Endothelial cell of coronary artery (primary cell): Measurements from ENCODE around the gene CFD. TPM values are rescaled to one million over a fixed set of nuclear protein-coding genes. Genes with fewer than 3 reads are reported as not detected.

ENCODE experiments used
- total RNA-seq: library from RNA; depleted of rRNA; stranded (reverse); fragments of >200 nt; gene quantifications from 2 replicates; pipeline ENCODE4 v1.2.3, GENCODE V29; 2014

Gene CFD
- 0.28 and 1.4 TPM in 2 replicates for total RNA-seq

DNA sequence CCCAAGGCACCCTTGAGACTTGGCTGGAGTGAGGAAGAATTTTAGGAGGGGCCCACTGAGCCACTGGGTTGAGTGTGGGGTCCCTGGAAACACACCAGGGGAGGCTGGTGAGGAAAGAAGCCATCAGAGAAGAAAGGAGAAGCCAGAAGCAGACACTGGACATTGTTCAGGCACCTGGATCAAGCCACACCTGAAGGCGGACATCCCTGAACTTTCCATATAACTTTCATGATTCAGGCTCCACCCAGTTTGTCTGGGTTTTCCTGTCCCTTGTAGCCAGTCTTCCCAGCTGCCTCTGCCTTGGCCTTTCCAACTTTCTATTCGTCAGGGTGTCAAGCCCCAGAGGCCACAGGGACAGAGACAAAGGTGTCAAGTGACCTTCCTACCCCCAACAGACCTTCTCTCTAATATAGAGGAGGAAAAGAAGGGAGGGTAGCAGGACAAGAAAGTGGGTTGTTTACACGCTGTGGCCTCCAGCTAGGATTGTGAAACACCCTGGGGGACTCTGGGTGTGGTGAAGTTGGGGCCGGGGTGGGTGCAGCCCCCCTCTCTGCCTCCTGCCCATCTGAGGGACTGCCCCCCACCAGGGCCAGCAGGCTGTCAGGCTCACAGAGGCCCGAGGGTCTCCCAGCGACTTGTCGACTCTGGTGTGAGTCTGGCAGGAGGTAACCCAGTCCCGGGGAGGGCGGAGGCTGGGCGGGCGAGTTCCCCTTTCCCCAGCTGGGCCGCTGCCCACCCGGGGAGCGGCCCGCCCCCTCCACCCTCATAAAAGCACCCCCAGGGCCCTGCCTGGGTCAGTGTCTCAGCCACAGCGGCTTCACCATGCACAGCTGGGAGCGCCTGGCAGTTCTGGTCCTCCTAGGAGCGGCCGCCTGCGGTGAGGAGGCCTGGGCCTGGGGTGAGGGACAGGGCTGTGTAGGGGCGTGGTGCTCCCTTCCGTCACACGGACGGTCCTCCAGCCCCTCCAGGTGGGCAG, at the start of gene CFD:
Gene CFD (plus strand): TSS at position 797 of the 976 bp plus-strand sequence. CDS start 26 bp downstream, at position 823.

DNA sequence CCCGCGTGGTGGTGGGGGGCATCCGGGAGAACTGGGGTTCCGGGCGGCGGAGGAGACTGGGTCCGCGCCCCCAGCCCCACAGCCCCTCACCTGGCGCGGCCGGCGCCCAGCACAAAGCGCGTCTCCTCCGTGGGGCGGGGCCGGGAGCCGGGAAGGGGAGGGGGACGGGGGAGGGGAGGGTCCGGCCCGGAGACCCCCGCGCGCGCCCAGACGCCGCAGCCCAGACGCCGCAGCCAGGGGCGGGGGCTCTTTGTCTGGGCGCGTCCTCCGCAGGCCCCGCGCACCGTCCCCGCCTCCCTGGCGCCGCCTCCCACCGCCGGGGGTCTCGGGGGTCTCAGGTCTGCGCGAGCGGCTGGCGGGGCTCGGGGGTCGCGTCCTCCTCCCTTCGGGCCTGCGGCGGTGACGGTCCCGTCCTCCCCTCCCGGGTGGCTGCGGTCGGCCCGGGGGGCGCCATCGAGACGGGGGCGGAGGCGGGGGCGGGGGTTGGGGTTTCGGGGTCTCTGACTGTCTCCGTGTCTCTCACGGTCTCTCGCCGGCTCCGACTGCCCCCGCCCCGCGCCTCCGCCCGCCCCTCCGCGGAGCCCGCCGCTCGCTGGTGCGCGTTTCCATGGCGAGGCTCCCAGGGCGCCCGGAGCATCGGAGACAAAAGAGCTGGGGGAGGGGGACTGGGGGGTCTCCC, 37.5 kb upstream of the CFD start, which contains the start of gene PLPPR3:
Gene PLPPR3 (minus strand): TSS at position 131 of the 679 bp plus-strand sequence. CDS start 396 bp downstream, outside the sequence.

DNA sequence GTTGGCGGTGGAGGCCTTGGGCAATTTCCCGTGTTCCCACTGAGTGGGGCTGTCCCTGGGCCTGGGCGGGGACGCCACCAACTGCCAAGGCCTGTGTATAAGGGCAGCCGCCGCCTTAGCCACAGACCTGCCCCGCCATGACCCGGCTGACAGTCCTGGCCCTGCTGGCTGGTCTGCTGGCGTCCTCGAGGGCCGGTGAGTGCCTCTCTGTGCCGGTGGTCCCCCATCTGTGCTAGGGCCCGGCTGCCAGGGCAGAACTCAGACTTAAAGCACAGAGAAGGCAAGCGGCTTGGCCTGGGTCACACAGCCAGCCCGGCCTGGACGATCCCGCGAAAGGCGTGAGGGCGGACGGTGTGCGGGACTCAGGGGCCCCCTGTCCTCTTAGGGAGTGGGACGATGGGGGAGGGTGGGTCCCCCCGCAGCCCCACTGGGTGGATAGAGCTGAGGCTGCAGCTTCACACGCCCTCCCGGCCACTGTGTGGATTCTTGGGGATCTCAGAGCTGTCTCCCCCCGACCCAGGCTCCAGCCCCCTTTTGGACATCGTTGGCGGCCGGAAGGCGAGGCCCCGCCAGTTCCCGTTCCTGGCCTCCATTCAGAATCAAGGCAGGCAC, 31.6 kb upstream of the CFD start, which contains the start of gene AZU1:
Gene AZU1 (plus strand): TSS at position 128 of the 612 bp plus-strand sequence. CDS start 10 bp downstream, at position 138.

DNA sequence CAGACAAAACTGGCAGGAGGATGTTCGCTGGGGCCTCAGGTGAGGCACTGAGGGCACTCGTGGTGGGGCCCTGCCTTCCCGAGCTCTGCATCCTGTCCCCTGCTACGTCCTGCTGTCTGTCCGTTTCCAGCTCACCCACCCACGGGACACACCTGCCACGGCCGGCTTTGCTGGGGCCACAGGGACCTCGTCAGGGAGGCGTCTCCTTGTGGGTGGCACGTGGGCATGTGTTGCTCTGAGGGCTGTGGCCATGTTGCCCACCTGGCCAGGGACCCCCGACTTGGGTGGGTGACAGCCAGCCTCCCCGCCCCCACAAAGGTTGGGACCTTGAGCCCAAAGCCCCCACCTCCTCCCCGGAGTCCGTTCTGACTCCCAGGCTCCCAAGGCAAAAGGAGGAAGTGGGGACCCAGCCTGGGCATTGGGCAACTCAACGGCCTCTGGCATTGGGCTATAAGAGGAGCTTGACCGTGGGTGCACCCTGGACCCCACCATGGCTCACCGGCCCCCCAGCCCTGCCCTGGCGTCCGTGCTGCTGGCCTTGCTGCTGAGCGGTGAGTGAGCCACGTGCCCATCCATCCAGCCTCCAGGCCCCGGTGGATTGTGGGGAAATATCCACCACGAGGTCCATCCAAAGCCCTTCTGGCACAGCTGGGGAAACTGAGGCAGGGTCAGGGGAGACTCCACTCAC, 18.8 kb upstream of the CFD start, which contains the start of gene PRTN3:
Gene PRTN3 (plus strand): TSS at position 481 of the 688 bp plus-strand sequence. CDS start 10 bp downstream, at position 491.

GRCh38 chr19:852136-853013, 7.1 kb upstream of the CFD start, which contains the start of gene ELANE:
TSS of gene ELANE (plus strand) at chr19:852303. CDS start at chr19:852329, 26 bp downstream.

DNA sequence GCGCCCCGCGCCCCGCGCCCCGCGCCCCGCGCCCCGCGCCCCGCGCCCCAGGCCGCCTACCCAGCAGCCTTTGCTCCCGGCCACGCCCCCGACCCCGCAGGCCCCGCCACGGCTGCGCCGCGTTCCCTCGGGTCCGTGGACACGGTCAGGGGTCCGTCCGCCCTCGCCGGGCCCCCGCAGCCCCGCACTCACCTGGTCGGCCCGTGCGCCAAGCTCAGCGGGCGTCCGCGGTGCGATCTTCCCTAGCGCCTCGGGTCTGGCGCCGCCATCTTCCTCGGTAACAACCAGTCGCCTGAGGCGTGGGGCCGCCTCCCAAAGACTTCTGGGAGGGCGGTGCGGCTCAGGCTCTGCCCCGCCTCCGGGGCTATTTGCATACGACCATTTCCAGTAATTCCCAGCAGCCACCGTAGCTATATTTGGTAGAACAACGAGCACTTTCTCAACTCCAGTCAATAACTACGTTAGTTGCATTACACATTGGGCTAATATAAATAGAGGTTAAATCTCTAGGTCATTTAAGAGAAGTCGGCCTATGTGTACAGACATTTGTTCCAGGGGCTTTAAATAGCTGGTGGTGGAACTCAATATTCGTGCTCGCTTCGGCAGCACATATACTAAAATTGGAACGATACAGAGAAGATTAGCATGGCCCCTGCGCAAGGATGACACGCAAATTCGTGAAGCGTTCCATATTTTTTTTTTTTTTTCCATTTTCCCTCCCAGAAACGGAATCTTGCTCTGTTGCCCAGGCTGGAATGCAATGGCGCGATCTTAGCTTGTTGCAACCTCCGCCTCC, 33.6 kb downstream of the CFD start, which contains the start of the genes MED16 and RNU6-9:
Gene MED16 (minus strand): TSS at position 294 of the 796 bp plus-strand sequence. CDS start 2,056 bp downstream, outside the sequence.
Gene RNU6-9 (plus strand): TSS at position 591 of the 796 bp plus-strand sequence.

Other genes with a start within 250 kb of the CFD start
- gene POLRMT, start 226.1 kb upstream of the CFD start, total RNA-seq: 26.4 and 40.2 TPM in 2 replicates
- 0.09 TPM in 1 of 2 replicates, not detected in the other for gene FGF22, start 219.8 kb upstream of the CFD start, total RNA-seq
- 23.8 and 28.8 TPM in 2 replicates for gene RNF126, start 196.4 kb upstream of the CFD start, total RNA-seq
- 19.2 and 77.1 TPM in 2 replicates for gene FSTL3, start 183.3 kb upstream of the CFD start, total RNA-seq
- gene PRSS57, start 164.2 kb upstream of the CFD start, total RNA-seq: not detected in 2 replicates
- 2.8 and 6.8 TPM in 2 replicates for gene PALM, start 150.7 kb upstream of the CFD start, total RNA-seq
- gene MISP, start 108.6 kb upstream of the CFD start, total RNA-seq: under 0.01 TPM in 1 of 2 replicates, not detected in the other
- gene PTBP1, start 62.2 kb upstream of the CFD start, total RNA-seq: 129 and 144 TPM in 2 replicates
- 0.19 and 0.36 TPM in 2 replicates for gene PLPPR3, start 37.7 kb upstream of the CFD start, total RNA-seq
- gene AZU1, start 31.8 kb upstream of the CFD start, total RNA-seq: not detected in 2 replicates
- not detected in 2 replicates for gene PRTN3, start 18.7 kb upstream of the CFD start, total RNA-seq
- not detected in 2 replicates for gene ELANE, start 7.4 kb upstream of the CFD start, total RNA-seq
- gene MED16, start 33.5 kb downstream of the CFD start, total RNA-seq: 25.1 and 27.3 TPM in 2 replicates
- gene RNU6-9, start 33.8 kb downstream of the CFD start, total RNA-seq: not detected in 2 replicates
- gene R3HDM4, start 53.6 kb downstream of the CFD start, total RNA-seq: 18.2 and 23.4 TPM in 2 replicates
- not detected in 2 replicates for gene KISS1R, start 57.7 kb downstream of the CFD start, total RNA-seq
- gene ARID3A, start 66.4 kb downstream of the CFD start, total RNA-seq: 4.9 and 8.7 TPM in 2 replicates
- gene WDR18, start 124.7 kb downstream of the CFD start, total RNA-seq: 141 and 143 TPM in 2 replicates
- gene GRIN3B, start 140.8 kb downstream of the CFD start, total RNA-seq: 0.19 and 0.27 TPM in 2 replicates
- gene TMEM259, start 161.5 kb downstream of the CFD start, total RNA-seq: 48.3 and 59.8 TPM in 2 replicates
- gene RNU6-2, start 161.9 kb downstream of the CFD start, total RNA-seq: not detected in 2 replicates
- gene CNN2, start 166.9 kb downstream of the CFD start, total RNA-seq: 187 and 190 TPM in 2 replicates
- 4.0 and 4.8 TPM in 2 replicates for gene ABCA7, start 180.4 kb downstream of the CFD start, total RNA-seq
- gene ARHGAP45, start 207.5 kb downstream of the CFD start, total RNA-seq: 5.6 and 9.5 TPM in 2 replicates
- 101 and 122 TPM in 2 replicates for gene POLR2E, start 235.7 kb downstream of the CFD start, total RNA-seq
- gene GPX4, start 244.3 kb downstream of the CFD start, total RNA-seq: 363 and 429 TPM in 2 replicates